H1 (cell line): ENCODE results near the gene CCDC152. TPM values are rescaled to one million over a fixed set of nuclear protein-coding genes. Genes with fewer than 3 reads are reported as not detected.

ENCODE experiments used
- CTCF ChIA-PET: fragments of 300-600 bp; sonication (Branson Sonifier 250); formaldehyde crosslinking; loops from one replicate; lab custom pipeline; 2021; ENCODE audit not compliant: partially characterized antibody; lab: Charles Lee
- POLR2A ChIA-PET: fragments of 300-600 bp; sonication (Branson Sonifier 250); formaldehyde crosslinking; loops from one replicate; lab custom pipeline; 2021; ENCODE audit warnings: inconsistent platforms; ENCODE audit not compliant: partially characterized antibody; lab: Charles Lee
- DNase-seq, 2 experiments: peaks; one replicate each; pipeline versions ENCODE4 v3.0.0 to v3.0.0-alpha.2; 2010 to 2022; ENCODE audit warnings: low spot score in 2 of 2, low read depth in 1 of 2, mixed read lengths in 1 of 2
- FAIRE-seq: peaks from 2 replicates; lab custom pipeline; 2011; peaks lifted over from hg19 to GRCh38; lab: Jason Lieb, UNC
- H2AFZ ChIP-seq: 2 replicates; pipeline ENCODE4 v1.8.1; 2012; ENCODE audit warnings: low read length, inconsistent platforms
- H2AK5ac ChIP-seq: 2 replicates; pipeline ENCODE4 v1.6.1; 2013; ENCODE audit warnings: low read depth, low read length
- H2BK120ac ChIP-seq: replicated peaks from 2 replicates; pipeline ENCODE3; 2013; ENCODE audit warnings: low read depth, low read length, inconsistent platforms
- H2BK12ac ChIP-seq: 2 replicates; pipeline ENCODE4 v1.6.1; 2013; ENCODE audit warnings: low read depth, low read length
- H2BK15ac ChIP-seq: 2 replicates; pipeline ENCODE4 v1.6.1; 2013; ENCODE audit warnings: low read length
- H2BK20ac ChIP-seq: 2 replicates; pipeline ENCODE4 v1.6.1; 2013; ENCODE audit warnings: low read length
- H2BK5ac ChIP-seq: 2 replicates; pipeline ENCODE4 v1.6.1; 2013; ENCODE audit warnings: low read depth, low read length
- H3K14ac ChIP-seq: 2 replicates; pipeline ENCODE4 v1.6.1; 2013; ENCODE audit warnings: inconsistent platforms; ENCODE audit not compliant: insufficient read length
- H3K18ac ChIP-seq: 2 replicates; pipeline ENCODE4 v1.6.1; 2013; ENCODE audit warnings: low read length; ENCODE audit errors: extremely low read depth
- H3K23ac ChIP-seq: 2 replicates; pipeline ENCODE4 v1.6.1; 2013; ENCODE audit warnings: inconsistent platforms; ENCODE audit not compliant: insufficient read length
- H3K23me2 ChIP-seq: 2 replicates; pipeline ENCODE4 v1.6.1; 2013; ENCODE audit warnings: low read depth, low read length
- H3K27ac ChIP-seq: 2 replicates; pipeline ENCODE4 v1.6.1; 2011; ENCODE audit warnings: low read depth, low read length, inconsistent platforms
- H3K27me3 ChIP-seq, 4 experiments: replicated peaks in 1 of 4; 1 replicate in 1 of 4; 2 replicates in 3 of 4; pipeline versions ENCODE4 v1.6.1 to v1.8.1; 2011 to 2013; ENCODE audit warnings: low read length in 3 of 4, mild to moderate bottlenecking in 3 of 4, inconsistent platforms in 2 of 4, mixed read lengths in 2 of 4, moderate library complexity in 1 of 4; ENCODE audit not compliant: control insufficient read depth in 3 of 4, insufficient read depth in 3 of 4; ENCODE audit errors: extremely low read depth in 1 of 4
- H3K36me3 ChIP-seq, 4 experiments: 2 replicates each; pipeline versions ENCODE4 v1.6.1 to v1.8.1; 2011 to 2013; ENCODE audit warnings: mild to moderate bottlenecking in 4 of 4, low read length in 3 of 4, moderate library complexity in 2 of 4, control low read depth in 1 of 4, inconsistent platforms in 1 of 4; ENCODE audit not compliant: insufficient read depth in 4 of 4, control insufficient read depth in 2 of 4
- H3K4ac ChIP-seq: replicated peaks from 2 replicates; pipeline ENCODE3; 2013; ENCODE audit warnings: low read length, low read depth, mixed read lengths, inconsistent platforms; ENCODE audit not compliant: insufficient read length
- H3K4me1 ChIP-seq, 4 experiments: replicated peaks in 1 of 4; 1 replicate in 1 of 4; 2 replicates in 3 of 4; pipeline versions ENCODE4 v1.6.1 to v1.8.1; 2011 to 2013; ENCODE audit warnings: low read length in 3 of 4, inconsistent platforms in 2 of 4, mixed read lengths in 1 of 4; ENCODE audit not compliant: insufficient read depth in 4 of 4, control insufficient read depth in 3 of 4
- H3K4me2 ChIP-seq, 2 experiments: 2 replicates each; pipeline versions ENCODE4 v1.6.1 to v1.8.1; 2011 to 2013; ENCODE audit warnings: low read depth in 2 of 2, low read length in 2 of 2, control low read depth in 1 of 2, inconsistent platforms in 1 of 2, mild to moderate bottlenecking in 1 of 2; ENCODE audit not compliant: insufficient read depth in 1 of 2
- H3K4me3 ChIP-seq, 4 experiments: fragments of 200-600, 300-600 bp in 1 of 4; sonication (generic), shearing (Covaris generic), sonication (Bioruptor Twin) in 1 of 4; 2 replicates each; pipeline versions ENCODE4 v1.5.1 to v1.8.1; 2011 to 2016; ENCODE audit warnings: low read length in 4 of 4, low read depth in 3 of 4, control low read depth in 2 of 4, inconsistent platforms in 2 of 4, mild to moderate bottlenecking in 2 of 4, mixed read lengths in 1 of 4, moderate library complexity in 1 of 4; ENCODE audit not compliant: insufficient read depth in 2 of 4; ENCODE audit errors: extremely low read depth in 1 of 4
- H3K56ac ChIP-seq: replicated peaks from 2 replicates; pipeline ENCODE3; 2013; ENCODE audit warnings: low read depth, mild to moderate bottlenecking, mixed read lengths, low read length, inconsistent platforms; ENCODE audit not compliant: insufficient read length
- H3K79me1 ChIP-seq: 2 replicates; pipeline ENCODE4 v1.6.1; 2013; ENCODE audit warnings: low read depth, low read length, control low read depth
- H3K79me2 ChIP-seq, 2 experiments: 2 replicates each; pipeline versions ENCODE4 v1.6.1 to v1.8.1; 2012 to 2013; ENCODE audit warnings: low read length in 2 of 2, mild to moderate bottlenecking in 2 of 2, inconsistent platforms in 1 of 2; ENCODE audit not compliant: insufficient read depth in 2 of 2, control insufficient read depth in 1 of 2
- H3K9ac ChIP-seq, 4 experiments: replicated peaks in 1 of 4; 1 replicate in 1 of 4; 2 replicates in 3 of 4; pipeline versions ENCODE4 v1.6.1 to v1.8.1; 2011 to 2013; ENCODE audit warnings: low read depth in 3 of 4, low read length in 3 of 4, control low read depth in 2 of 4, mild to moderate bottlenecking in 2 of 4, moderate library complexity in 2 of 4, inconsistent platforms in 1 of 4; ENCODE audit errors: extremely low read depth in 1 of 4
- H3K9me3 ChIP-seq, 2 experiments: 2 replicates each; pipeline versions ENCODE4 v1.6.1 to v1.8.1; 2012 to 2013; ENCODE audit warnings: mild to moderate bottlenecking in 2 of 2, moderate library complexity in 2 of 2, control low read depth in 1 of 2, inconsistent platforms in 1 of 2, low read depth in 1 of 2, low read length in 1 of 2, mixed read lengths in 1 of 2; ENCODE audit not compliant: insufficient read depth in 2 of 2
- H4K20me1 ChIP-seq, 2 experiments: replicated peaks in 1 of 2; 2 replicates each; pipeline versions ENCODE3 to v1.8.1; 2011 to 2013; ENCODE audit warnings: inconsistent platforms in 2 of 2, low read length in 2 of 2, mild to moderate bottlenecking in 1 of 2; ENCODE audit not compliant: insufficient read depth in 2 of 2, control insufficient read depth in 1 of 2
- H4K5ac ChIP-seq: 2 replicates; pipeline ENCODE4 v1.6.1; 2013; ENCODE audit warnings: low read length, low read depth, mixed read lengths, inconsistent platforms; ENCODE audit not compliant: insufficient read length
- H4K8ac ChIP-seq: 2 replicates; pipeline ENCODE4 v1.8.0; 2013; ENCODE audit warnings: mild to moderate bottlenecking, moderate library complexity, low read length, inconsistent platforms; ENCODE audit not compliant: insufficient read depth; ENCODE audit errors: extremely low read depth
- H4K91ac ChIP-seq: replicated peaks from 2 replicates; pipeline ENCODE3; 2013; ENCODE audit warnings: low read length, mixed read lengths, inconsistent platforms; ENCODE audit not compliant: insufficient read length
- BRCA1 ChIP-seq: IDR thresholded peaks from 2 replicates; pipeline ENCODE4 v1.6.1; 2012; ENCODE audit warnings: low read depth, low read length, improper control_type of control experiment
- CHD2 ChIP-seq: IDR thresholded peaks from 2 replicates; pipeline ENCODE4 v1.6.1; 2012; ENCODE audit warnings: low read length, improper control_type of control experiment
- CREB1 ChIP-seq: IDR thresholded peaks from 2 replicates; pipeline ENCODE4 v1.6.1; 2012; ENCODE audit warnings: inconsistent platforms
- EZH2 ChIP-seq: fragments of 200-600 bp; sonication (generic); IDR thresholded peaks from 2 replicates; pipeline ENCODE4 v1.7.1; 2012; ENCODE audit warnings: low read depth, mild to moderate bottlenecking, moderate library complexity, low read length, inconsistent platforms; ENCODE audit not compliant: severe bottlenecking
- KDM5A ChIP-seq: fragments of 200-600 bp; IDR thresholded peaks from 2 replicates; pipeline ENCODE4 v1.7.1; 2012; ENCODE audit warnings: mild to moderate bottlenecking, low read length, inconsistent platforms, mixed read lengths
- NRF1 ChIP-seq: IDR thresholded peaks from 2 replicates; pipeline ENCODE4 v1.6.1; 2011; ENCODE audit warnings: mild to moderate bottlenecking, low read depth, low read length, improper control_type of control experiment
- POU5F1 ChIP-seq: IDR thresholded peaks from 2 replicates; pipeline ENCODE4 v1.6.1; 2011; ENCODE audit warnings: low read depth, mild to moderate bottlenecking, low read length, moderate library complexity
- polyA plus RNA-seq, 7 experiments: library from polyadenylated mRNA; depleted of rRNA in 3 of 7; stranded (reverse) in 5 of 7; unstranded in 2 of 7; fragments of >200 nt in 5 of 7; fragments of 200-250 nt in 2 of 7; gene quantifications; 1 replicate in 5 of 7; 2 replicates in 1 of 7; 4 replicates in 1 of 7; pipeline versions ENCODE4 v1.2.1 to v1.2.3, GENCODE V29; 2011 to 2013; ENCODE audit warnings: missing spikeins in 2 of 7, mixed read lengths in 2 of 7
- total RNA-seq: library from RNA; stranded (reverse); fragmentation: NEBNext Ultra II Directional; extraction: Animal tissue kit (Norgen Biotek cat#: 25700); gene quantifications from 2 replicates; pipeline ENCODE4 v1.2.1, GENCODE V29; 2021

The CCDC152 gene
- total and polyA plus RNA-seq, 2 of the 8 experiments (the other 6 are each of a cell fraction or from before 2014, with no cell fraction given) = 2.6 to 9.5 TPM

- Histone ChIP-seq H3K79me1 (no peaks in the 10 kb centered on the region), H2BK20ac (no peak overlapping the region), H4K91ac (no peak overlapping the region), H3K18ac (no peak overlapping the region), H3K79me2 (no peaks in the 10 kb centered on the region), H3K9me3 (no peaks in the 10 kb centered on the region), H4K20me1 (no peaks in the 10 kb centered on the region), H3K36me3 (no peaks in the 10 kb centered on the region), H2BK15ac (no peak overlapping the region), H3K27ac (no peak overlapping the region), H2BK5ac (no peak overlapping the region), H3K14ac (no peak overlapping the region), H2AK5ac (no peak overlapping the region), H3K9ac (no peak overlapping the region), H2BK120ac (no peak overlapping the region), H3K4me2 (no peak overlapping the region), H3K23me2 (no peaks in the 10 kb centered on the region; the same call in 1 of the 2 replicates), H3K27me3 (no peaks in the 10 kb centered on the region), H2BK12ac (no peak overlapping the region), H3K56ac (no peak overlapping the region), H2AFZ (no peak overlapping the region), H3K4ac (no peak overlapping the region), H3K23ac (no peak overlapping the region), H3K4me3 (no peak overlapping the region), H4K5ac (no peak overlapping the region), H3K4me1 (no peaks in the 10 kb centered on the region), H4K8ac (no peak overlapping the region)
- TF ChIP-seq NRF1 (no peak), CREB1 (no peak), CHD2 (no peak), EZH2 (no peak), POU5F1 (no peak), KDM5A (no peak), BRCA1 (no peak)
- ChIA-PET POLR2A (no interaction called here), CTCF (interaction anchor here (0.6 to 0.7 kb wide), 2 partner anchors 31 to 110 kb away, joined by 3 to 4 read pairs; no protein-coding TSS in a partner anchor)
- no peak for DNase-seq
- FAIRE-seq = no peak
Measured at GRCh38 chr5:42749020-42749419, 7.6 kb upstream of the CCDC152 start.
